Measurements from ENCODE around the gene SIRT7.

Gene SIRT7

GRCh38 chr17:81863833-81864768 is 53.9 kb downstream of the SIRT7 start:
- no peak for DNase-seq (ENCODE audit: low spot score)

GRCh38 chr17:81863123-81863675 is 54.8 kb downstream of the SIRT7 start:
- DNase-seq (ENCODE audit: low spot score), result no peak
